CD4-positive, alpha-beta T cell (primary cell): ENCODE measurements around the gene DGKA. TPM values are rescaled to one million over a fixed set of nuclear protein-coding genes. Genes with fewer than 3 reads are reported as not detected.

Experiments used
- ATAC-seq: fragments of 200-7000 bp; cut with Tn5 transposase; one replicate; pipeline ENCODE4 v1.10.0; 2022; ENCODE audit warnings: mild to moderate bottlenecking; ENCODE audit not compliant: poor library complexity
- CTCF ChIA-PET: fragments of 350-600 bp; sonication (Branson Sonifier 250); formaldehyde crosslinking; loops from one replicate; lab custom pipeline; 2021; ENCODE audit warnings: antibody characterized with exemption, inconsistent platforms; lab: Charles Lee
- POLR2A ChIA-PET: fragments of 350-600 bp; sonication (Branson Sonifier 250); formaldehyde crosslinking; loops from one replicate; lab custom pipeline; 2021; ENCODE audit warnings: antibody characterized with exemption, inconsistent platforms; lab: Charles Lee
- DNase-seq, 14 experiments: peaks; one replicate each; pipeline ENCODE4 v3.0.0-alpha.2; 2013 to 2020; ENCODE audit warnings: mixed read lengths in 2 of 14
- H3K27ac ChIP-seq, 2 donors: one replicate each; pipeline versions ENCODE4 v1.5.1 to v1.7.0; 2013; ENCODE audit warnings: low read length in 2 of 2, low read depth in 1 of 2, mild to moderate bottlenecking in 1 of 2
- H3K27me3 ChIP-seq, 2 experiments: 1 replicate in 1 of 2; 2 replicates in 1 of 2; pipeline versions ENCODE4 v1.6.1 to v1.7.0; 2013; ENCODE audit warnings: low read length in 2 of 2, control low read depth in 1 of 2, mild to moderate bottlenecking in 1 of 2, moderate library complexity in 1 of 2; ENCODE audit not compliant: insufficient read depth in 2 of 2, control insufficient read depth in 1 of 2
- H3K36me3 ChIP-seq: one replicate; pipeline ENCODE4 v1.6.1; 2013; ENCODE audit warnings: low read length, control low read depth; ENCODE audit not compliant: insufficient read depth
- H3K4me1 ChIP-seq: one replicate; pipeline ENCODE4 v1.6.1; 2013; ENCODE audit warnings: low read length, control low read depth; ENCODE audit not compliant: insufficient read depth
- H3K4me3 ChIP-seq: one replicate; pipeline ENCODE4 v1.5.1; 2013; ENCODE audit warnings: mild to moderate bottlenecking, low read length, moderate library complexity
- H3K9me3 ChIP-seq, 2 experiments: 1 replicate in 1 of 2; 2 replicates in 1 of 2; pipeline versions ENCODE4 v1.6.1 to v1.7.0; 2013; ENCODE audit warnings: low read length in 2 of 2, mild to moderate bottlenecking in 2 of 2, control low read depth in 1 of 2, moderate library complexity in 1 of 2; ENCODE audit not compliant: control insufficient read depth in 1 of 2, insufficient read depth in 1 of 2
- H3K27ac Mint-ChIP-seq: one replicate; pipeline ENCODE4 v1.8.0; 2020; ENCODE audit warnings: mixed read lengths
- H3K27me3 Mint-ChIP-seq: one replicate; pipeline ENCODE4 v1.8.0; 2021; ENCODE audit warnings: mixed read lengths
- H3K36me3 Mint-ChIP-seq: one replicate; pipeline ENCODE4 v1.8.0; 2021; ENCODE audit warnings: low read depth, mixed read lengths
- H3K4me1 Mint-ChIP-seq: one replicate; pipeline ENCODE4 v1.8.0; 2021; ENCODE audit warnings: low read depth, mixed read lengths
- H3K4me3 Mint-ChIP-seq: one replicate; pipeline ENCODE4 v1.8.0; 2020; ENCODE audit warnings: mild to moderate bottlenecking, mixed read lengths
- H3K9me3 Mint-ChIP-seq: one replicate; pipeline ENCODE4 v1.8.0; 2020; ENCODE audit warnings: mixed read lengths
- CTCF ChIP-seq: fragments of 200-600 bp; IDR thresholded peaks from one replicate; pipeline ENCODE4 v1.8.0; 2022; ENCODE audit warnings: antibody characterized with exemption, mild to moderate bottlenecking
- intact Hi-C, 2 experiments: fragments of 100-400 bp; cut with DNase I in 1 of 2; cut with micrococcal nuclease in 1 of 2; formaldehyde crosslinking; loops; one replicate each; pipeline versions ENCODE4 v1.15.1 to v1.9.0; 2023 to 2025; cut with DNase I, micrococcal nuclease
- total RNA-seq, 174 experiments: library from RNA in 2 of 174; stranded (reverse) in 2 of 174; gene quantifications; one replicate each; pipeline ENCODE4 v1.2.3 and lab custom pipeline; 2021 to 2026

The DGKA gene
- total RNA-seq, 2 experiments from 2014 or later: 799 to 818 TPM

GRCh38 chr12:55893723-55894122 lies 37.2 kb upstream of the DGKA start:
- H3K4me3 ChIP-seq: no peak overlapping the region
- H3K9me3 ChIP-seq: no peaks in the 10 kb centered on the region
- Mint-ChIP-seq H3K4me3 (no peak overlapping the region), H3K4me1 (peaks cover 1% of the 10 kb centered on the region), H3K27me3 (no peaks in the 10 kb centered on the region), H3K9me3 (no peaks in the 10 kb centered on the region), H3K36me3 (no peaks in the 10 kb centered on the region), H3K27ac (no peak overlapping the region)
- intact Hi-C loops: no loop called here
- H3K27me3 ChIP-seq: no peaks in the 10 kb centered on the region
- POLR2A ChIA-PET: no interaction called here
- CTCF ChIA-PET: no interaction called here
- ATAC-seq: no peak
- no peaks in the 10 kb centered on the region for H3K36me3 ChIP-seq
- DNase-seq: no peak
- H3K27ac ChIP-seq: no peak overlapping the region
- TF ChIP-seq CTCF: no peak
- H3K4me1 ChIP-seq: no peaks in the 10 kb centered on the region

DNA sequence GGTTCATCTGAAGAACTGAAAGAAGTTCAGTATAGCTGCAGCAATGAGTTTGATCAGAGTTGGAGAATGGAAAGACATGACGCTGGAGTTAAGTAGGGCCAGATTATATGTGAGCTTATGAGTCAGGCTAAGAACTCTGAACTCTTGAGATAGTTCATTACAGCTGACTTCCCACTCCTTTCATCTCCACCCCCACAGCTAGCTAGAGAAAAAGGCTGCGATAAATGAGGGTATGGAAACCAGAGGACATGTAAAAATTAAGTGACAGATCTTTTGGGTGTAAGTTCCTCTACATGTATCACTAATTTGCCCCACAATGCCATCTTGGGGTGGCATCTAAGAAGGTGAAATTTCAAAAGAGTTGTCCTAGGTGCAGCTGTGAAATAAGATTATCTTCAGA lies 31.9 kb upstream of the DGKA start:
- intact Hi-C loops: no loop called here
- H3K36me3 ChIP-seq: peaks cover 25% of the 10 kb centered on the region
- no peak overlapping the region for H3K27ac ChIP-seq
- no peak for TF ChIP-seq CTCF
- H3K4me1 ChIP-seq: no peaks in the 10 kb centered on the region
- H3K9me3 Mint-ChIP-seq: no peaks in the 10 kb centered on the region
- H3K36me3 Mint-ChIP-seq: peaks cover 20% of the 10 kb centered on the region
- no peak overlapping the region for H3K4me3 ChIP-seq
- CTCF ChIA-PET: interaction anchor here (0.6 to 1.3 kb wide), 4 partner anchors 9 to 161 kb away, joined by 3 to 4 read pairs (median 3); no protein-coding TSS in a partner anchor
- peaks cover 13% of the 10 kb centered on the region for H3K4me1 Mint-ChIP-seq
- H3K27me3 Mint-ChIP-seq: no peaks in the 10 kb centered on the region
- H3K27ac Mint-ChIP-seq: peak overlapping the region; percentile 36
- H3K4me3 Mint-ChIP-seq: no peak overlapping the region
- H3K27me3 ChIP-seq: no peaks in the 10 kb centered on the region
- POLR2A ChIA-PET: interaction anchor here (0.7 to 1.0 kb wide), 4 partner anchors 28 to 169 kb away, joined by 3 read pairs; partner anchors contain the start of gene DNAJC14
- ATAC-seq (peak; percentile 52), DNase-seq (peak in 3 of 14 experiments; percentile 11 to 22 (median 19))
- H3K9me3 ChIP-seq: no peaks in the 10 kb centered on the region

GRCh38 chr12:55901881-55902490 lies 29.0 kb upstream of the DGKA start:
- H3K27me3 ChIP-seq: no peaks in the 10 kb centered on the region
- no peak for DNase-seq
- no peaks in the 10 kb centered on the region for H3K4me1 ChIP-seq
- H3K36me3 ChIP-seq: peaks cover 25% of the 10 kb centered on the region
- CTCF ChIA-PET: no interaction called here
- Mint-ChIP-seq H3K9me3 (no peaks in the 10 kb centered on the region), H3K27me3 (no peaks in the 10 kb centered on the region), H3K4me1 (peaks cover 13% of the 10 kb centered on the region), H3K36me3 (peaks cover 20% of the 10 kb centered on the region), H3K4me3 (no peak overlapping the region), H3K27ac (no peak overlapping the region)
- TF ChIP-seq CTCF: no peak
- POLR2A ChIA-PET: no interaction called here
- no peaks in the 10 kb centered on the region for H3K9me3 ChIP-seq
- intact Hi-C loops: loop anchor here in 1 of 2 experiments (5.0 kb wide), 1 partner anchor 65 kb away; no protein-coding TSS in a partner anchor
- no peak for ATAC-seq
- H3K27ac ChIP-seq: no peak overlapping the region
- no peak overlapping the region for H3K4me3 ChIP-seq
